HCT116 (cell line): ENCODE results near the gene MTMR10. TPM values are rescaled to one million over a fixed set of nuclear protein-coding genes. Genes with fewer than 3 reads are reported as not detected.

ENCODE experiments used
- ATAC-seq: fragments of 200-7000 bp; cut with Tn5 transposase; 2 replicates; pipeline ENCODE4 v1.9.1; 2020; ENCODE audit warnings: mild to moderate bottlenecking, moderate library complexity
- BruUV-seq: library from RNA; stranded (reverse); fragments of 400-500 nt; replicated peaks from 2 replicates; lab custom pipeline; 2021; lab: Mats Ljungman, UMichigan
- CTCF ChIA-PET: fragments of 300-600 bp; sonication (Branson Sonifier 250); formaldehyde crosslinking; loops from one replicate; lab custom pipeline; 2021; ENCODE audit warnings: antibody characterized with exemption; lab: Charles Lee
- POLR2A ChIA-PET: fragments of 300-600, 350-600 bp; sonication (Branson Sonifier 250); formaldehyde crosslinking; loops from one replicate; lab custom pipeline; 2021; ENCODE audit warnings: antibody characterized with exemption; lab: Charles Lee
- RAD21 ChIA-PET, 2 experiments: fragments of 300-600 bp; sonication (Branson Sonifier 250); formaldehyde crosslinking; loops; one replicate each; lab custom pipeline; 2023; ENCODE audit warnings: low total read pairs in 2 of 2; ENCODE audit not compliant: uncharacterized antibody in 2 of 2, unreplicated experiment in 2 of 2, low non-redundant PET in 1 of 2; lab: Charles Lee
- DNase-seq: peaks from one replicate; pipeline ENCODE4 v3.0.0-alpha.2; 2010; ENCODE audit warnings: low read depth, low spot score
- H2AFZ ChIP-seq: fragments of 200-600 bp; shearing (Covaris generic), sonication (generic); 2 replicates; pipeline ENCODE4 v1.6.1; 2017; ENCODE audit warnings: low read depth, mixed run types, mixed read lengths, antibody characterized with exemption, low read length; ENCODE audit not compliant: poor library complexity, severe bottlenecking
- H3K27ac ChIP-seq: 2 replicates; pipeline ENCODE4 v1.5.1; 2012; ENCODE audit warnings: low read depth, low read length
- H3K27me3 ChIP-seq: fragments of 200-600 bp; sonication (generic); 2 replicates; pipeline ENCODE4 v1.6.1; 2016; ENCODE audit warnings: mixed run types, low read length, mixed read lengths; ENCODE audit not compliant: insufficient read depth
- H3K36me3 ChIP-seq, 2 experiments: fragments of 200-500 bp in 1 of 2; fragments of 200-600 bp in 1 of 2; sonication (Bioruptor generic) in 1 of 2; sonication (generic) in 1 of 2; 2 replicates each; pipeline versions ENCODE4 v1.5.1 to v1.6.1; 2014 to 2016; ENCODE audit warnings: low read length in 2 of 2, inconsistent platforms in 1 of 2, mixed read lengths in 1 of 2, mixed run types in 1 of 2; ENCODE audit not compliant: insufficient read depth in 2 of 2, control insufficient read depth in 1 of 2
- H3K4me1 ChIP-seq, 2 experiments: fragments of 200-600 bp in 1 of 2; sonication (generic) in 1 of 2; 2 replicates each; pipeline versions ENCODE4 v1.5.1 to v1.6.1; 2012 to 2017; ENCODE audit warnings: low read length in 2 of 2, inconsistent platforms in 1 of 2, mild to moderate bottlenecking in 1 of 2, mixed read lengths in 1 of 2, mixed run types in 1 of 2, moderate library complexity in 1 of 2; ENCODE audit not compliant: insufficient read depth in 2 of 2, control insufficient read depth in 1 of 2
- H3K4me2 ChIP-seq: fragments of 200-600 bp; sonication (generic); 2 replicates; pipeline ENCODE4 v1.6.1; 2017; ENCODE audit warnings: mixed run types, low read length, mixed read lengths
- H3K4me3 ChIP-seq, 2 experiments: fragments of 200-600 bp in 1 of 2; sonication (generic) in 1 of 2; replicated peaks in 1 of 2; 2 replicates each; pipeline ENCODE4 v1.5.1; 2011 to 2016; ENCODE audit warnings: low read length in 2 of 2, control low read depth in 1 of 2, low read depth in 1 of 2, mild to moderate bottlenecking in 1 of 2, mixed read lengths in 1 of 2, mixed run types in 1 of 2
- H3K79me2 ChIP-seq: fragments of 200-600 bp; sonication (generic); 2 replicates; pipeline ENCODE4 v1.6.1; 2017; ENCODE audit warnings: mild to moderate bottlenecking, mixed run types, low read length, moderate library complexity, mixed read lengths; ENCODE audit not compliant: insufficient read depth
- H3K9ac ChIP-seq: fragments of 200-600 bp; sonication (generic); 2 replicates; pipeline ENCODE4 v1.6.1; 2016; ENCODE audit warnings: low read length, mixed read lengths
- H3K9me2 ChIP-seq: fragments of 200-600 bp; sonication (generic), shearing (Covaris generic); 2 replicates; pipeline ENCODE4 v1.6.1; 2017; ENCODE audit warnings: mixed run types, mild to moderate bottlenecking, moderate library complexity; ENCODE audit not compliant: insufficient read depth
- H3K9me3 ChIP-seq, 2 experiments: fragments of 200-500 bp in 1 of 2; fragments of 200-600 bp in 1 of 2; sonication (Bioruptor generic) in 1 of 2; sonication (generic) in 1 of 2; 2 replicates each; pipeline ENCODE4 v1.6.1; 2014 to 2017; ENCODE audit warnings: low read length in 2 of 2, mixed read lengths in 2 of 2, inconsistent platforms in 1 of 2, low read depth in 1 of 2, mild to moderate bottlenecking in 1 of 2, mixed run types in 1 of 2, moderate library complexity in 1 of 2; ENCODE audit not compliant: control insufficient read depth in 1 of 2, insufficient read depth in 1 of 2
- H4K20me1 ChIP-seq: fragments of 200-600 bp; sonication (generic), shearing (Covaris generic); 2 replicates; pipeline ENCODE4 v1.6.1; 2017; ENCODE audit warnings: mixed run types, mild to moderate bottlenecking, moderate library complexity; ENCODE audit not compliant: insufficient read depth
- ATF3 ChIP-seq: IDR thresholded peaks from 2 replicates; pipeline ENCODE4 v1.6.1; 2012
- CBX3 ChIP-seq: IDR thresholded peaks from 2 replicates; pipeline ENCODE4 v1.6.1; 2012; ENCODE audit warnings: low read depth
- EGR1 ChIP-seq: IDR thresholded peaks from 2 replicates; pipeline ENCODE4 v1.6.1; 2012; ENCODE audit warnings: low read depth
- ELF1 ChIP-seq: IDR thresholded peaks from 2 replicates; pipeline ENCODE4 v1.6.1; 2012; ENCODE audit warnings: low read depth, borderline replicate concordance
- EZH2 ChIP-seq: fragments of 200-600 bp; sonication (generic); IDR thresholded peaks from 2 replicates; pipeline ENCODE4 v1.6.1; 2017; ENCODE audit warnings: antibody characterized with exemption, mixed run types
- FOSL1 ChIP-seq: IDR thresholded peaks from 2 replicates; pipeline ENCODE4 v1.6.1; 2012; ENCODE audit warnings: low read depth
- POLR2A ChIP-seq: IDR thresholded peaks from 2 replicates; pipeline ENCODE4 v1.7.0; 2011; ENCODE audit warnings: borderline replicate concordance; ENCODE audit not compliant: insufficient read depth, insufficient read length; ENCODE audit errors: extremely low read depth
- POLR2AphosphoS5 ChIP-seq: IDR thresholded peaks from 2 replicates; pipeline ENCODE4 v1.6.1; 2011; ENCODE audit warnings: mild to moderate bottlenecking, low read depth, low read length, moderate library complexity
- RAD21 ChIP-seq: IDR thresholded peaks from 2 replicates; pipeline ENCODE4 v1.6.1; 2012; ENCODE audit warnings: low read depth, mild to moderate bottlenecking
- SIN3A ChIP-seq: IDR thresholded peaks from 2 replicates; pipeline ENCODE4 v1.6.1; 2012; ENCODE audit warnings: low read depth
- SP1 ChIP-seq: IDR thresholded peaks from 2 replicates; pipeline ENCODE4 v1.6.1; 2012; ENCODE audit warnings: low read depth
- SRF ChIP-seq: IDR thresholded peaks from 2 replicates; pipeline ENCODE4 v1.6.1; 2012; ENCODE audit warnings: low read depth
- TCF7L2 ChIP-seq: IDR thresholded peaks from 2 replicates; pipeline ENCODE4 v1.7.0; 2011; ENCODE audit warnings: borderline replicate concordance, inconsistent platforms; ENCODE audit not compliant: insufficient read depth, insufficient read length; ENCODE audit errors: extremely low read depth
- YY1 ChIP-seq: IDR thresholded peaks from 2 replicates; pipeline ENCODE4 v1.6.1; 2011; ENCODE audit warnings: low read length, low read depth, moderate library complexity, mild to moderate bottlenecking; ENCODE audit not compliant: insufficient replicate concordance; ENCODE audit errors: extremely low read depth
- ZFX ChIP-seq: fragments of 450-650 bp; IDR thresholded peaks from 2 replicates; pipeline ENCODE4 v1.6.1; 2017
- ZNF274 ChIP-seq: fragments of 200-500 bp; sonication (Bioruptor generic); IDR thresholded peaks from 2 replicates; pipeline ENCODE4 v1.6.1; 2014; ENCODE audit warnings: mild to moderate bottlenecking, low read depth, low read length, inconsistent platforms
- intact Hi-C: fragments of 100-400 bp; cut with micrococcal nuclease; formaldehyde crosslinking; loops from 2 replicates; pipeline ENCODE4 v1.10.0; 2022
- total RNA-seq: library from RNA; stranded (reverse); gene quantifications from one replicate; pipeline ENCODE4 v1.2.1, GENCODE V29; 2021; ENCODE audit not compliant: unreplicated experiment

The MTMR10 gene
- total RNA-seq, 1 experiment from 2014 or later: 13.4 TPM

- Histone ChIP-seq H3K79me2 (0 out of 2 replicates have a peak, but pooled peaks cover 7% of the 10 kb centered on the region), H3K4me3 (no peak overlapping the region), H3K9ac (no peak overlapping the region), H3K36me3 (peaks cover 40 to 42% of the 10 kb centered on the region in 2 experiments), H3K27me3 (no peaks in the 10 kb centered on the region), H3K27ac (no peak overlapping the region), H3K9me2 (no peaks in the 10 kb centered on the region), H2AFZ (no peak overlapping the region), H3K9me3 (no peaks in the 10 kb centered on the region), H3K4me2 (no peak overlapping the region), H4K20me1 (no peaks in the 10 kb centered on the region), H3K4me1 (peaks cover 0 to 2% of the 10 kb centered on the region in 2 experiments; a peak in 1 of 4 replicates)
- ChIA-PET POLR2A (no interaction called here), CTCF (no interaction called here), RAD21 (no interaction called here)
- TF ChIP-seq SP1: no peak
- no peak for TF ChIP-seq FOSL1
- TF ChIP-seq SRF: no peak
- no peak for TF ChIP-seq YY1
- no peak for TF ChIP-seq EZH2
- TF ChIP-seq ELF1: no peak
- no peak for ATAC-seq
- no peak for DNase-seq
- no TSS peak for BruUV-seq
- intact Hi-C loops: no loop called here
Measured at GRCh38 chr15:30919877-30920550, 71.4 kb downstream of the MTMR10 start.

- no peaks in the 10 kb centered on the region for H4K20me1 ChIP-seq
- H3K9ac ChIP-seq: no peak overlapping the region
- ChIA-PET POLR2A (no interaction called here), RAD21 (no interaction called here), CTCF (no interaction called here)
- BruUV-seq: no TSS peak
- H3K4me2 ChIP-seq: no peak overlapping the region
- H3K9me3 ChIP-seq: no peaks in the 10 kb centered on the region
- 0 out of 2 replicates have a peak, but pooled peaks cover 7% of the 10 kb centered on the region for H3K79me2 ChIP-seq
- H3K9me2 ChIP-seq: no peaks in the 10 kb centered on the region
- intact Hi-C loops: no loop called here
- no peaks in the 10 kb centered on the region for H3K27me3 ChIP-seq
- no peak overlapping the region for H3K4me3 ChIP-seq
- H2AFZ ChIP-seq: no peak overlapping the region
- H3K27ac ChIP-seq: no peak overlapping the region
- ATAC-seq (no peak), DNase-seq (no peak)
- peaks cover 33 to 40% of the 10 kb centered on the region in 2 experiments for H3K36me3 ChIP-seq
- peaks cover 0 to 2% of the 10 kb centered on the region in 2 experiments; a peak in 1 of 4 replicates for H3K4me1 ChIP-seq
- TF ChIP-seq FOSL1 (no peak), CBX3 (no peak), TCF7L2 (no peak), POLR2AphosphoS5 (no peak), ZFX (no peak), ZNF274 (no peak), POLR2A (no peak), SP1 (no peak), ATF3 (no peak), RAD21 (no peak), EGR1 (no peak), SIN3A (no peak), EZH2 (no peak)
Measured at GRCh38 chr15:30918366-30918765, 73.1 kb downstream of the MTMR10 start.
